Neural cell (in vitro differentiated cells): ENCODE data around the gene WDR37. TPM values are rescaled to one million over a fixed set of nuclear protein-coding genes. Genes with fewer than 3 reads are reported as not detected.
A peak's percentile ranks its signal among the peaks of the same experiment; 100 is the strongest.

Experiments
- H2AFZ ChIP-seq: fragments of 200-600, 300-800 bp; sonication (generic), shearing (Covaris generic); 2 replicates; pipeline ENCODE4 v1.6.0; 2014; ENCODE audit warnings: low read depth, mild to moderate bottlenecking, antibody characterized with exemption, low read length, moderate library complexity
- H3F3A ChIP-seq: fragments of 200-600 bp; shearing (Covaris generic); 2 replicates; pipeline ENCODE4 v1.6.1; 2016; ENCODE audit warnings: mild to moderate bottlenecking, moderate library complexity, mixed read lengths, antibody characterized with exemption, low read length; ENCODE audit not compliant: insufficient read depth, poor library complexity, severe bottlenecking
- H3K27ac ChIP-seq: fragments of 200-600, 300-800 bp; sonication (generic), shearing (Covaris generic); 2 replicates; pipeline ENCODE4 v1.5.1; 2014; ENCODE audit warnings: mild to moderate bottlenecking, low read length, moderate library complexity
- H3K27me3 ChIP-seq: fragments of 300-800, 200-600 bp; sonication (generic), shearing (Covaris generic); 2 replicates; pipeline ENCODE4 v1.6.0; 2014; ENCODE audit warnings: mild to moderate bottlenecking, low read depth, low read length, moderate library complexity; ENCODE audit not compliant: insufficient read depth
- H3K36me3 ChIP-seq: fragments of 300-800, 200-600 bp; sonication (generic), shearing (Covaris generic); 2 replicates; pipeline ENCODE4 v1.5.1; 2014; ENCODE audit warnings: mild to moderate bottlenecking, antibody characterized with exemption, low read length, moderate library complexity; ENCODE audit not compliant: insufficient read depth
- H3K4me2 ChIP-seq: fragments of 300-800, 200-600 bp; sonication (generic), shearing (Covaris generic); 2 replicates; pipeline ENCODE4 v1.6.0; 2014; ENCODE audit warnings: mild to moderate bottlenecking, low read length
- H3K4me3 ChIP-seq: fragments of 300-800, 200-600 bp; sonication (generic), shearing (Covaris generic); 2 replicates; pipeline ENCODE4 v1.5.1; 2014; ENCODE audit warnings: mild to moderate bottlenecking, low read length, moderate library complexity
- H3K79me2 ChIP-seq: fragments of 200-600 bp; shearing (Covaris generic); replicated peaks from 2 replicates; pipeline ENCODE4 v1.6.0; 2014; ENCODE audit warnings: mild to moderate bottlenecking, low read length, moderate library complexity; ENCODE audit not compliant: insufficient read depth
- H3K9ac ChIP-seq: fragments of 300-800, 200-600 bp; sonication (generic), shearing (Covaris generic); 2 replicates; pipeline ENCODE4 v1.6.1; 2016; ENCODE audit warnings: mild to moderate bottlenecking, low read length, mixed read lengths
- H3K9me2 ChIP-seq: fragments of 200-600 bp; shearing (Covaris generic); 2 replicates; pipeline ENCODE4 v1.6.1; 2016; ENCODE audit warnings: mild to moderate bottlenecking, low read length, mixed read lengths; ENCODE audit not compliant: insufficient read depth
- H3K9me3 ChIP-seq: fragments of 200-600, 300-800 bp; sonication (generic), shearing (Covaris generic); 2 replicates; pipeline ENCODE4 v1.6.1; 2016; ENCODE audit warnings: mild to moderate bottlenecking, mixed run types, low read length, moderate library complexity, mixed read lengths
- H4K20me1 ChIP-seq: fragments of 200-600 bp; shearing (Covaris generic); 2 replicates; pipeline ENCODE4 v1.6.1; 2016; ENCODE audit warnings: mild to moderate bottlenecking, mixed run types; ENCODE audit not compliant: insufficient read depth
- CTCF ChIP-seq: fragments of 450-650 bp; IDR thresholded peaks from 2 replicates; pipeline ENCODE4 v1.5.1; 2014; ENCODE audit warnings: antibody characterized with exemption, mild to moderate bottlenecking, moderate library complexity; ENCODE audit not compliant: poor library complexity, severe bottlenecking
- EP300 ChIP-seq: fragments of 450-650 bp; conservative IDR thresholded peaks from 2 replicates; pipeline ENCODE4 v1.6.1; 2014; ENCODE audit warnings: antibody characterized with exemption, mild to moderate bottlenecking, moderate library complexity; ENCODE audit not compliant: poor library complexity, severe bottlenecking
- MXI1 ChIP-seq: fragments of 450-650 bp; conservative IDR thresholded peaks from 2 replicates; pipeline ENCODE4 v1.6.1; 2014; ENCODE audit warnings: antibody characterized with exemption, mild to moderate bottlenecking; ENCODE audit not compliant: poor library complexity, severe bottlenecking
- POLR2AphosphoS5 ChIP-seq: IDR thresholded peaks from 2 replicates; pipeline ENCODE4 v1.6.1; 2012
- RAD21 ChIP-seq: fragments of 450-650 bp; conservative IDR thresholded peaks from 2 replicates; pipeline ENCODE4 v1.6.1; 2014; ENCODE audit warnings: antibody characterized with exemption, mild to moderate bottlenecking, moderate library complexity
- REST ChIP-seq: IDR thresholded peaks from 2 replicates; pipeline ENCODE4 v1.6.1; 2012; ENCODE audit warnings: borderline replicate concordance
- SMC3 ChIP-seq: fragments of 450-650 bp; conservative IDR thresholded peaks from 2 replicates; pipeline ENCODE4 v1.6.1; 2014; ENCODE audit warnings: antibody characterized with exemption, mild to moderate bottlenecking, moderate library complexity; ENCODE audit not compliant: poor library complexity
- polyA plus RNA-seq: library from polyadenylated mRNA; depleted of rRNA; stranded (reverse); fragments of >200 nt; gene quantifications from 2 replicates; pipeline ENCODE4 v1.2.3, GENCODE V29; 2014

Gene WDR37
- polyA plus RNA-seq, 1 donor from 2014 or later, result 32.3 TPM

DNA sequence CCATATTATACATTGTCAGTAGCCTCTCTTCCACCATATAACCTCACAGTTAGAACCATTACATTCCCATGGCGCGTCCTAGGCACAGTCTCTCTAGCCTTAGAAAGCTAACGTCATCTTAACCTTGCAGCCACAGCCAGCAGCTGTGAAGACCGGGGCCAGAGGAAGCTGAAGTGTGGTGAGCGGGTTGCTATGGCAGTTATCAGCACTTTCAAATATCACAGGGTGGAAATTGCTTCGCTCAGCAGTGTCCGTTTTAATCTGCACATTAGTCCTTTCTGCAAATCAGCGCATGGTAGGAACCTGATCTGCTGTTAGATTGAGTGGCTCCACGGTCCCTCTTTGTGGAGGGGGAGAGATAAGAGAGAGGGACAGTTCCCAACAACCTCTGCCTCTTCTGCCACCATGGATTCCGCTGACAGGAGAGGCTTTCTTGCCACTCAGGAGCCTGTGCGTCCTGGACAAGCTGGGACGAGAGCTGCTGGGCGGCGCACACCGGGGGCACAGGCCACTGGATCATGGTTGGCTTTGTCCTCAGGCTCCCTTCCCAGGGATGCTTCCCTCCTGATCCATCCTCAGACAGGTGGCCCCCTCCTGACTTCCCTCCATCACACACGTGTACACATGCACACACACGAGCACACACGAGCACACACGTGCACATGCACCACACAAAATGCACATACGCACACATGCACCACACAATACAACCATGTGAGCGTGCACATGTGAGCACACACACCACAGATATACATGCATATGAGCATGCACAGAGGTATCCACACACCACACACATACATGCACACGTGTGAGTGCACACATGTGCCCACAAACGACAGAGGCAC lies 93.8 kb downstream of the WDR37 start:
- H2AFZ ChIP-seq, result no peak overlapping the region
- H3K36me3 ChIP-seq, result no peaks in the 10 kb centered on the region
- H3K27me3 ChIP-seq, result no peaks in the 10 kb centered on the region
- H4K20me1 ChIP-seq, result no peaks in the 10 kb centered on the region
- no peak overlapping the region for H3K4me2 ChIP-seq
- no peaks in the 10 kb centered on the region for H3K79me2 ChIP-seq
- H3K9me2 ChIP-seq, result no peaks in the 10 kb centered on the region
- no peaks in the 10 kb centered on the region for H3F3A ChIP-seq
- H3K4me3 ChIP-seq, result no peak overlapping the region
- H3K9me3 ChIP-seq, result no peaks in the 10 kb centered on the region
- TF ChIP-seq SMC3, result no peak
- peak; percentile 35 for TF ChIP-seq POLR2AphosphoS5
- TF ChIP-seq REST, result no peak
- peak; percentile 9 for TF ChIP-seq RAD21
- peak; percentile 45 for TF ChIP-seq EP300
- no peak for TF ChIP-seq CTCF
- TF ChIP-seq MXI1, result no peak
- H3K9ac ChIP-seq, result no peak overlapping the region
- H3K27ac ChIP-seq, result peak overlapping the region; percentile 34

GRCh38 chr10:1150638-1150955 lies 94.4 kb downstream of the WDR37 start:
- Histone ChIP-seq H2AFZ (no peak overlapping the region), H3K4me3 (no peak overlapping the region), H3K36me3 (no peaks in the 10 kb centered on the region), H3K9ac (no peak overlapping the region), H3K4me2 (no peak overlapping the region), H3K79me2 (no peaks in the 10 kb centered on the region), H3K27ac (peak overlapping the region; percentile 34), H3K27me3 (no peaks in the 10 kb centered on the region), H4K20me1 (no peaks in the 10 kb centered on the region), H3F3A (no peaks in the 10 kb centered on the region), H3K9me2 (no peaks in the 10 kb centered on the region), H3K9me3 (no peaks in the 10 kb centered on the region)
- TF ChIP-seq RAD21, result no peak
